Measurements from ENCODE around the gene CSNK1G2.

CSNK1G2 gene

DNA sequence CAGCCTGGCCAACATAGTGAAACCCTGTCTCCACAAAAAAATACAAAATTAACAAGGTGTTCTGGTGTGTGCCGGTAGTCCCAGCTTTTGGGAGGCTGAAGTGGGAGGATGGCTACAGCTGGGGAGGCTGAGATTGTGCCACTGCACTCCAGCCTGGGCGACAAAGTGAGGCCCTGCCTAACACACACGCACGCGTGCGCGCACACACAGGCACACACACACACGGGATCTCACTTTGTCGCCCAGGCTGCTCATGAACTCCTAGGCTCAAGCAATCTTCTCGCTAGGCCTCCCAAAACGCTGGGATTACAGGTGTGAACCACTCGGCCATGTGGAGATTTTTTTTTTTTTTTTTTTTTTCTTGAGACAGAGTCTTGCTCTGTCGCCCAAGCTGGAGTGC, 77.8 kb downstream of the CSNK1G2 start:
- DNase-seq (ENCODE audit: low read depth in 2 of 2), result no peak

- DNase-seq (ENCODE audit: low read depth in 2 of 2), result no peak
These were observed 80.6 kb downstream of the CSNK1G2 start for GRCh38 chr19:2021453-2022140.

DNA sequence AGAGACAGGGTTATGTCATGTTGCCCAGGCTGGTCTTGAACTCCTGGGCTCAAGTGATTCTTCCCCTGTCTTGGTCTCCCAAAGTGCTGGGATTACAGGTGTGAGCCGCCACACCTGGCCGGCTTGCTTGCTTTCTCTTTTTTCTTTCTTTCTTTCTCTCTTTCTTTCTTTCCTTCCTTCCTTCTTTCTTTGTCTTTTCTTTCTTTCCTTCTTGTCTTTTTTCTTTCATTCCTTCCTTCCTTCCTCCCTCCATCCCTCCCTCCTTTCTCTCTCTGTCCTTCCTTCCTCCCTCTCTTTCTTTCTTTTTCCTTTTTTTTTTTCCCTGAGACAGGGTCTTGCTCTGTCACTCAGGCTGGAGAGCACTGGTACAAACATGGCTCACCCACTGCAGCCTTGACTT, 81.3 kb downstream of the CSNK1G2 start:
- DNase-seq (ENCODE audit: low read depth in 2 of 2), result no peak

DNA sequence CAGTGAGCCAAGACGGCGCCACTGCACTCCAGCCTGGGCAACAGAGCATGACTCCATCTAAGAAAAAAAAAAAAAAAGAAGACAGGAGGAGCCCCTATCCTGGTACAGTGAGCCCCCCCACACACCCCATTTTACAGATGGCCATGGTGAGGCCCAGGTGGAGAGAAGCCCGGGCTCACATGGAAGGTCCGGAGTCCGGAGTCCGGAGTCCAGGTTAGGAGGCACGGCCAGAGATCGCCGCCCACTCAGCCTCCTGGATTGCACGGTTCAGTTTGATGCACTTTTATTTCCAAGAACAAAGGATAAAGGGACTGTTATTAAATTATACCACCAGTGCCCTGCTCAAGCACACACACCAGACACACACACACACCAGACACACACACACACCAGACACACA, 85.8 kb downstream of the CSNK1G2 start:
- DNase-seq (ENCODE audit: low read depth in 2 of 2), result no peak

DNA sequence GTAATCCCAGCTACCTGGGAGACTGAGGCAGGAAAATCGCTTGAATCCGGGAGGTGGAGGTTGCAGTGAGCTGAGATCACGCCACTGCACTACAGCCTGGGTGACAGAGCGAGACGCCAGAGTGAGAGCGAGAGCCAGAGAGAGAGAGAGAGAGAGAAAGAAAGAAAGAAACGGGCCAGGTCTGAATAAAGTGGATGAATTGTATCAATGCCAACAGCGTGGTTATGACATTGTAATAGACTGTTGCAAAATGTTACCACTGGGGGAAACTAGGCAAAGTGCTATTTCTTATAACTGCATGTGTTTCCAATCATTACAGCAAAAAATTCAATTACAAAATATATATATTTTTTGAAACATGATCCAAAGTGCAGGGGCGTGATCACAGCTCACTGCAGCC, 86.4 kb downstream of the CSNK1G2 start:
- no peak for DNase-seq (ENCODE audit: low read depth in 2 of 2)
